Chondrocyte (in vitro differentiated cells): ENCODE measurements around the gene SSR4. TPM values are rescaled to one million over a fixed set of nuclear protein-coding genes. Genes with fewer than 3 reads are reported as not detected.

Source experiments
- DNase-seq: peaks from one replicate; pipeline ENCODE4 v3.0.0; 2021; ENCODE audit warnings: mixed read lengths, low spot score
- H3K27ac Mint-ChIP-seq: one replicate; pipeline ENCODE4 v1.8.0; 2021; ENCODE audit warnings: mild to moderate bottlenecking, moderate library complexity, mixed read lengths; ENCODE audit not compliant: unreplicated experiment
- H3K27me3 Mint-ChIP-seq: 2 replicates; pipeline ENCODE4 v1.8.0; 2021; ENCODE audit warnings: low read depth, mixed read lengths
- H3K36me3 Mint-ChIP-seq: 2 replicates; pipeline ENCODE4 v1.8.0; 2021; ENCODE audit warnings: low read depth, mixed read lengths
- H3K4me1 Mint-ChIP-seq: 2 replicates; pipeline ENCODE4 v1.8.0; 2021; ENCODE audit warnings: low read depth, mild to moderate bottlenecking, mixed read lengths
- H3K4me3 Mint-ChIP-seq: one replicate; pipeline ENCODE4 v1.8.0; 2021; ENCODE audit warnings: mild to moderate bottlenecking, moderate library complexity, mixed read lengths; ENCODE audit not compliant: unreplicated experiment
- H3K9me3 Mint-ChIP-seq: 2 replicates; pipeline ENCODE4 v1.8.0; 2021; ENCODE audit warnings: low read depth, mixed read lengths
- CTCF ChIP-seq: fragments of 200-600 bp; sonication (generic); IDR thresholded peaks from 2 replicates; pipeline ENCODE4 v1.5.0; 2021; ENCODE audit warnings: antibody characterized with exemption, mild to moderate bottlenecking, moderate library complexity
- total RNA-seq: library from RNA; stranded (reverse); gene quantifications from 3 replicates; pipeline ENCODE4 v1.2.1, GENCODE V29; 2021

SSR4 gene
- total RNA-seq, 1 donor from 2014 or later: 245 TPM

DNA sequence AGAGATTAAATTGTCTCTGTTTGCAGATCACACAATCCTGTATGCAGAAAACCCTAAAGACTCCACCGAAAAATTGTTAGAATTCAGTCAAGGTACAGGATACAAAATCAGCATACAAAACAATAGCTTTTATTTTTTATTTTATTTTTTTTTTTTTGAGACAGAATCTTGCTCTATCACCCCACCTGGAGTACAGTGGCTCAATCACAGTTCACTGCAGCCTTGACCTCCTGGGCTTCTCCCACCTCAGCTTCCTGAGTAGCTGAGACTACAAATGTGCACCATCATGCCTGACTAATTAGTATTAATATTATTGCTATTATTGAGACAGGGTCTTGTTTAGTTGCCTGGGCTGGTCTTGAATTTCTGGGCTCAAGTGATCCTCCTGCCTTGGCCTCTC is 39.3 kb upstream of the SSR4 start:
- no peak for TF ChIP-seq CTCF
- peaks cover 14% of the 10 kb centered on the region for H3K9me3 Mint-ChIP-seq
- H3K4me3 Mint-ChIP-seq: no peak overlapping the region
- peaks cover 10% of the 10 kb centered on the region for H3K36me3 Mint-ChIP-seq
- H3K27me3 Mint-ChIP-seq: no peaks in the 10 kb centered on the region
- no peaks in the 10 kb centered on the region for H3K4me1 Mint-ChIP-seq
- H3K27ac Mint-ChIP-seq: no peak overlapping the region
- DNase-seq: no peak

- DNase-seq: no peak
- H3K4me1 Mint-ChIP-seq: peaks cover 10% of the 10 kb centered on the region
- no peaks in the 10 kb centered on the region for H3K27me3 Mint-ChIP-seq
- no peak overlapping the region for H3K4me3 Mint-ChIP-seq
- no peak for TF ChIP-seq CTCF
- peaks cover 2% of the 10 kb centered on the region for H3K9me3 Mint-ChIP-seq
- no peak overlapping the region for H3K27ac Mint-ChIP-seq
- peaks cover 4% of the 10 kb centered on the region for H3K36me3 Mint-ChIP-seq
These were observed 32.6 kb upstream of the SSR4 start for GRCh38 chrX:153761863-153762262.

DNA sequence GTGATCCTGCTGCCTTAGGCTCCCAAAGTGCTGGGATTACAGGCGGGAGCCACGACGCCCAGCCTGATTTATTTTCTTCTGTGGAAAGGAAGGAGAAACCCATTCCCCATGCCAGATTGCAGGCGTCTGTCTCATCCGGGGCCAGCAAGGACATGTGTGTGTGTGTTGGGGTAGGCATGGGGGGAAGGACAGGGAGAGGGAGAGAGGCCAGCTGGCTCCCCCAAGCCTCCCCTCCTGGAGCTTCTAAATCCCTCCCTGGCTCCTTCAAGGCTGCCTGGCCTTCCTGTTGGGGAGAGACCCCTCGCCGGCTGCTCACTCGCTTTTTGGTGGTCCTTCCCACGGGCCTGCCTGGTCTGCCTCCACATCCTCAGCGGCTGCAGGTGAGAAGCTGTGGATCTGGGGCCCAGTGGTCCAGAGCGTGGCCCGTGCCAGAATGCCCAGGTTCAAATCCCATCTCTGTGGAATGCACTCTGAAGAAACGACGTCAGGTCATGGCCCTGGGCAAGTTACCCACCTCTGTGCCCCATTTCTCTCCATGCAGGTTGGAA is 31.8 kb upstream of the SSR4 start:
- Mint-ChIP-seq H3K36me3 (peaks cover under 1% of the 10 kb centered on the region), H3K4me1 (peaks cover 11% of the 10 kb centered on the region), H3K9me3 (peaks cover 2% of the 10 kb centered on the region), H3K4me3 (no peak overlapping the region), H3K27ac (no peak overlapping the region), H3K27me3 (no peaks in the 10 kb centered on the region)
- TF ChIP-seq CTCF: no peak
- DNase-seq: no peak

- no peak for TF ChIP-seq CTCF
- DNase-seq: no peak
- Mint-ChIP-seq H3K36me3 (no peaks in the 10 kb centered on the region), H3K9me3 (peaks cover 2% of the 10 kb centered on the region), H3K4me3 (no peak overlapping the region), H3K27ac (no peak overlapping the region), H3K27me3 (no peaks in the 10 kb centered on the region), H3K4me1 (peaks cover 11% of the 10 kb centered on the region)
These were observed 31.1 kb upstream of the SSR4 start for GRCh38 chrX:153763298-153763932.

- TF ChIP-seq CTCF: peak; percentile 87
- DNase-seq: peak; percentile 96
- H3K27me3 Mint-ChIP-seq: no peaks in the 10 kb centered on the region
- no peaks in the 10 kb centered on the region for H3K36me3 Mint-ChIP-seq
- no peaks in the 10 kb centered on the region for H3K9me3 Mint-ChIP-seq
- peak within 1 kb of the TSS; percentile 61 for H3K27ac Mint-ChIP-seq
- peak within 1 kb of the TSS; percentile 74 for H3K4me3 Mint-ChIP-seq
- peaks cover 11% of the 10 kb centered on the region for H3K4me1 Mint-ChIP-seq
These were observed 30.3 kb upstream of the SSR4 start, which contains the start of gene PLXNB3 for GRCh38 chrX:153763989-153764755. PLXNB3 (plus strand) TSS chrX:153764249; CDS start chrX:153765536, 1,287 bp downstream.
